HEK293 (cell line): ENCODE data around the gene RNASE4.

ENCODE experiments used
- GLI4 ChIP-seq: fragments of 450-650 bp; formaldehyde crosslinking; IDR thresholded peaks from 2 replicates; pipeline ENCODE4 v1.5.1; 2016; ENCODE audit warnings: missing biosample characterization, missing genetic modification characterization
- HOXC10 ChIP-seq: sonication (generic); formaldehyde crosslinking; IDR thresholded peaks from 2 replicates; pipeline ENCODE4 v1.8.1; 2023; ENCODE audit warnings: mild to moderate bottlenecking, missing genetic modification reagents
- KLF9 ChIP-seq: fragments of 450-650 bp; formaldehyde crosslinking; IDR thresholded peaks from 2 replicates; pipeline ENCODE4 v1.5.1; 2016; ENCODE audit warnings: missing biosample characterization, missing genetic modification characterization, low read depth
- PRDM2 ChIP-seq: fragments of 450-650 bp; formaldehyde crosslinking; IDR thresholded peaks from 2 replicates; pipeline ENCODE4 v1.5.1; 2016; ENCODE audit warnings: missing biosample characterization, missing genetic modification characterization, borderline replicate concordance
- SP3 ChIP-seq: fragments of 450-650 bp; formaldehyde crosslinking; IDR thresholded peaks from 2 replicates; pipeline ENCODE4 v1.5.1; 2016; ENCODE audit warnings: missing biosample characterization, missing genetic modification characterization
- YY1 ChIP-seq: fragments of 450-650 bp; formaldehyde crosslinking; IDR thresholded peaks from 2 replicates; pipeline ENCODE4 v1.5.1; 2018; ENCODE audit warnings: missing biosample characterization, missing genetic modification characterization
- ZBTB48 ChIP-seq: fragments of 450-650 bp; formaldehyde crosslinking; IDR thresholded peaks from 2 replicates; pipeline ENCODE4 v1.5.1; 2016; ENCODE audit warnings: missing biosample characterization, missing genetic modification characterization
- ZBTB49 ChIP-seq: fragments of 450-650 bp; formaldehyde crosslinking; IDR thresholded peaks from 2 replicates; pipeline ENCODE4 v1.5.1; 2016; ENCODE audit warnings: missing biosample characterization, missing genetic modification characterization, low read depth
- ZFP37 ChIP-seq: fragments of 450-650 bp; formaldehyde crosslinking; IDR thresholded peaks from 2 replicates; pipeline ENCODE4 v1.5.1; 2016; ENCODE audit warnings: missing biosample characterization, missing genetic modification characterization
- ZFP69B ChIP-seq: fragments of 450-650 bp; formaldehyde crosslinking; IDR thresholded peaks from 2 replicates; pipeline ENCODE4 v1.5.1; 2016; ENCODE audit warnings: missing biosample characterization, missing genetic modification characterization
- ZNF10 ChIP-seq: fragments of 450-650 bp; formaldehyde crosslinking; IDR thresholded peaks from 2 replicates; pipeline ENCODE4 v1.5.1; 2017; ENCODE audit warnings: missing biosample characterization, missing genetic modification characterization
- ZNF132 ChIP-seq: fragments of 450-650 bp; formaldehyde crosslinking; IDR thresholded peaks from 2 replicates; pipeline ENCODE4 v1.5.1; 2017; ENCODE audit warnings: missing biosample characterization, missing genetic modification characterization, borderline replicate concordance
- ZNF146 ChIP-seq: fragments of 450-650 bp; formaldehyde crosslinking; IDR thresholded peaks from 2 replicates; pipeline ENCODE4 v1.5.1; 2016; ENCODE audit warnings: missing biosample characterization, missing genetic modification characterization
- ZNF157 ChIP-seq: fragments of 450-650 bp; formaldehyde crosslinking; IDR thresholded peaks from 2 replicates; pipeline ENCODE4 v1.5.1; 2016; ENCODE audit warnings: missing biosample characterization, missing genetic modification characterization
- ZNF184 ChIP-seq: fragments of 450-650 bp; IDR thresholded peaks from 2 replicates; pipeline ENCODE4 v1.5.1; 2018; ENCODE audit warnings: missing biosample characterization, mild to moderate bottlenecking, missing genetic modification characterization
- ZNF214 ChIP-seq: fragments of 450-650 bp; formaldehyde crosslinking; IDR thresholded peaks from 2 replicates; pipeline ENCODE4 v1.5.1; 2017; ENCODE audit warnings: missing biosample characterization, mild to moderate bottlenecking, missing genetic modification characterization, borderline replicate concordance
- ZNF221 ChIP-seq: fragments of 450-650 bp; formaldehyde crosslinking; IDR thresholded peaks from 2 replicates; pipeline ENCODE4 v1.5.1; 2017; ENCODE audit warnings: missing biosample characterization, missing genetic modification characterization, borderline replicate concordance
- ZNF426 ChIP-seq: fragments of 450-650 bp; formaldehyde crosslinking; IDR thresholded peaks from 2 replicates; pipeline ENCODE4 v1.5.1; 2017; ENCODE audit warnings: missing biosample characterization, missing genetic modification characterization, mild to moderate bottlenecking, inconsistent platforms, moderate library complexity
- ZNF488 ChIP-seq: fragments of 450-650 bp; formaldehyde crosslinking; IDR thresholded peaks from 2 replicates; pipeline ENCODE4 v1.5.1; 2016; ENCODE audit warnings: missing biosample characterization, missing genetic modification characterization
- ZNF514 ChIP-seq: fragments of 450-650 bp; formaldehyde crosslinking; IDR thresholded peaks from 2 replicates; pipeline ENCODE4 v1.5.1; 2016; ENCODE audit warnings: missing biosample characterization, missing genetic modification characterization
- ZNF548 ChIP-seq: fragments of 450-650 bp; formaldehyde crosslinking; IDR thresholded peaks from 2 replicates; pipeline ENCODE4 v1.5.1; 2016; ENCODE audit warnings: missing biosample characterization, missing genetic modification characterization
- ZNF621 ChIP-seq: fragments of 450-650 bp; formaldehyde crosslinking; IDR thresholded peaks from 2 replicates; pipeline ENCODE4 v1.5.1; 2017; ENCODE audit warnings: missing biosample characterization, missing genetic modification characterization
- ZNF623 ChIP-seq: fragments of 450-650 bp; formaldehyde crosslinking; IDR thresholded peaks from 2 replicates; pipeline ENCODE4 v1.5.1; 2016; ENCODE audit warnings: missing biosample characterization, missing genetic modification characterization
- ZNF626 ChIP-seq: fragments of 450-650 bp; sonication (Bioruptor Pico); formaldehyde crosslinking; IDR thresholded peaks from 2 replicates; pipeline ENCODE4 v1.5.1; 2018; ENCODE audit warnings: missing biosample characterization, missing genetic modification characterization, inconsistent platforms
- ZNF707 ChIP-seq: fragments of 450-650 bp; formaldehyde crosslinking; IDR thresholded peaks from 2 replicates; pipeline ENCODE4 v1.5.1; 2016; ENCODE audit warnings: missing biosample characterization, missing genetic modification characterization
- ZNF776 ChIP-seq: fragments of 450-650 bp; formaldehyde crosslinking; IDR thresholded peaks from 2 replicates; pipeline ENCODE4 v1.5.0; 2017; ENCODE audit warnings: missing biosample characterization, missing genetic modification characterization, borderline replicate concordance
- ZNF830 ChIP-seq: fragments of 450-650 bp; IDR thresholded peaks from 2 replicates; pipeline ENCODE4 v1.5.0; 2018; ENCODE audit warnings: missing biosample characterization, missing genetic modification characterization, low read depth, mild to moderate bottlenecking, moderate library complexity
- ZNF837 ChIP-seq: fragments of 450-650 bp; formaldehyde crosslinking; IDR thresholded peaks from 2 replicates; pipeline ENCODE4 v1.5.1; 2016; ENCODE audit warnings: missing biosample characterization, missing genetic modification characterization
- ZNF843 ChIP-seq: fragments of 450-650 bp; formaldehyde crosslinking; IDR thresholded peaks from 2 replicates; pipeline ENCODE4 v1.5.1; 2016; ENCODE audit warnings: missing biosample characterization, missing genetic modification characterization
- ZSCAN18 ChIP-seq: fragments of 450-650 bp; formaldehyde crosslinking; IDR thresholded peaks from 2 replicates; pipeline ENCODE4 v1.5.1; 2016; ENCODE audit warnings: missing biosample characterization, missing genetic modification characterization
- ZSCAN23 ChIP-seq: fragments of 450-650 bp; formaldehyde crosslinking; IDR thresholded peaks from 2 replicates; pipeline ENCODE4 v1.5.1; 2016; ENCODE audit warnings: missing biosample characterization, missing genetic modification characterization

Gene RNASE4

GRCh38 chr14:20683891-20684661 is at the start of gene RNASE4 (continued):
- TF ChIP-seq ZNF623 (no peak), ZNF548 (no peak), ZBTB49 (tag by site-specific recombination) (no peak), ZNF837 (tag by site-specific recombination) (peak; percentile 55; the same call in 1 of the 2 replicates), ZNF221 (tag by site-specific recombination) (no peak), YY1 (peak; percentile 48; the same call in 1 of the 2 replicates), ZNF843 (tag by site-specific recombination) (no peak), HOXC10 (CRISPR knock-in tag) (no peak), ZNF10 (tag by site-specific recombination) (0 out of 2 replicates have a peak, but pooled peaks have one; percentile 13), ZNF707 (no peak), ZNF626 (no peak), ZBTB48 (tag by site-specific recombination) (peak; percentile 85; the same call in 1 of the 2 replicates), ZNF426 (tag by site-specific recombination) (no peak), PRDM2 (tag by site-specific recombination) (no peak), ZNF514 (tag by site-specific recombination) (no peak), ZNF488 (tag by site-specific recombination) (no peak), ZNF830 (tag by site-specific recombination) (no peak), ZNF157 (tag by site-specific recombination) (no peak), ZNF621 (no peak), ZFP37 (tag by site-specific recombination) (peak; percentile 79; the same call in 1 of the 2 replicates), SP3 (peak; percentile 86; the same call in 1 of the 2 replicates), KLF9 (tag by site-specific recombination) (peak; percentile 93), ZSCAN18 (tag by site-specific recombination) (no peak), ZNF184 (peak; percentile 80), GLI4 (tag by site-specific recombination) (no peak), ZFP69B (no peak; the same call in 1 of the 2 replicates), ZNF214 (tag by site-specific recombination) (no peak), ZNF132 (tag by site-specific recombination) (no peak), ZSCAN23 (tag by site-specific recombination) (no peak; the same call in 1 of the 2 replicates), ZNF776 (tag by site-specific recombination) (no peak), ZNF146 (no peak)
